Hematopoietic multipotent progenitor cell treated with erythropoietin and hydrocortisone succinate and interleukin-3 and kit ligand, for 17 days (in vitro differentiated cells): Measurements from ENCODE around the gene ANGPTL2.

Experiments used
- DNase-seq: peaks from one replicate; pipeline ENCODE4 v3.0.0-alpha.2; 2015; ENCODE audit warnings: low spot score

Gene ANGPTL2

DNA sequence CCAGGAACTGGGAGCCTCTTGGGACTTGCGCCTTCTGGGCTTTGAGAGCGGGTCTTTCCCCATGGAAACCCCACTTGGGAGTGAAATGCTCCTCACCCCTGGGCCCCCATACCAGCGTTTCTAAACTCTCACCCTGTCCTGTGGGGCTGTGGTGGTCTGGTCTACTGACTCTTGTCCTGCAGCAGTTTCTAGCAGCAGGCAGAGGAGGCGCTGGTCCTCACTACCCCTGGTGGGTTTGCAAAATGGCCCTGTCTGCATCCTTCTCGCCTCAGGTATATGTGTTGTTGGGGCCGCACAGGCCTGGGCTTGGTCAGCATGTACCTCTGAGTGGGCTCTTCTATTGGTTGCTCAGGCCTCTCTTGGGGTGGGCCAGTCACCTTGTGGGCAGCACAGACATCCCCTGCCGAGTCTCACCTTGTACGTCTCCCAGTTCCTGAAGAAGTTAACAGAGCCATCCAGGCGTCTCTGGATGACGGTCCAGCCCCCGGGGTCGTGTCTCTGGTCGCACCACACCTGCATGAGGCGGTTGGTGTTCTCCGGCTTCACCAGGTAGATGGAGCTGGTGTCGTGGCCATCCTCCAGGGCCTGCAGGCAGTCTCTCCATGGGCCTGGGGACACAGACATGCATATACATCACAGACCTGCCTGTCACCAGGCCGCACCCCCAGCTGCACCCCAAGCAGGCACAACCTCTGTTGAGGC, 29.0 kb downstream of the ANGPTL2 start:
- DNase-seq: no peak

DNA sequence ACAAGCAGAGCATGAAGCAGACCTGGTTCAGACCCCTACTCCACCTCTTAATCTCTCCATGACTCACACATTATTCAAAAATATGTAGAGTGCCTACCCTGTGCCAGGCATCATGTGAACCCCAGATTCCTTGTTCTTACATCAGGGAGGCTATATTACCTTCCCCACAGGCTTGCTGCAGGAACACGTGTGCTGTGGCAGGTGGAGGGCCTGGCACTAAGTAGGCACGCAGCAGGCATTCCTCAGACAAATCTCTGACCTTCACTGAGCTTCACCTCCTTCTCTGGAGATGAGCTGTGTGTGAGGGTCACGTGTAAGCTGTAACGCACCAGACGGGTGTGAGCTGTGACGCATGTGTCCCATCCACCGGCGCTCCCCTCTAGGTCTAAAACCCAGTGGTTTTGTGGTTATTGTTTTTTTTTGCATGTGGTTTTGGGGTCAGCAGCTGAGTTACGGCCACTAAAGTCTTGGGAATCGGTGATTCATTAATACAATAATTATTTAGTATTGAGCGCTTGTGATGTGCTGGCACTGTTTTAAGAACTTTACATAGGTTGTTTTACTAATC, 30.3 kb downstream of the ANGPTL2 start:
- no peak for DNase-seq

DNA sequence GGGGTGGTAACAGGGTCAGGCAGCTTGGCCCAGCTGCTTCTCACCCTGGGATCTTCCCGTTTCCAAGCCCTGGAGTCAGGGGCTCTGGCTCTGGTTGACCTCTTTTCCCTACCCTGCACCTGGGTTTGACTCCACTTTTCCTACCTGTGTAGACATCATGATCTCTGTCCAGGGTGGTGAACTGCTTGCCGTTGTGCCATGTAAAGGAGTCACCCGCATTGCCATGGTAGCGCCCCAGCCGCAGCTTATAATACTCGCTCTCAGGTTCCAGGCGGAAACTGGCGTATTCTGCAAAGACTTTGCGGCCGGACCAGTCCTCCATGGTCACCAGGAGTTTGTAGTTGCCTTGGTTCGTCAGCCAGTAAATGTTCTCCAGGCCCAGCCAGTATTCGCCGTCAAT, 30.9 kb downstream of the ANGPTL2 start:
- DNase-seq: no peak

DNA sequence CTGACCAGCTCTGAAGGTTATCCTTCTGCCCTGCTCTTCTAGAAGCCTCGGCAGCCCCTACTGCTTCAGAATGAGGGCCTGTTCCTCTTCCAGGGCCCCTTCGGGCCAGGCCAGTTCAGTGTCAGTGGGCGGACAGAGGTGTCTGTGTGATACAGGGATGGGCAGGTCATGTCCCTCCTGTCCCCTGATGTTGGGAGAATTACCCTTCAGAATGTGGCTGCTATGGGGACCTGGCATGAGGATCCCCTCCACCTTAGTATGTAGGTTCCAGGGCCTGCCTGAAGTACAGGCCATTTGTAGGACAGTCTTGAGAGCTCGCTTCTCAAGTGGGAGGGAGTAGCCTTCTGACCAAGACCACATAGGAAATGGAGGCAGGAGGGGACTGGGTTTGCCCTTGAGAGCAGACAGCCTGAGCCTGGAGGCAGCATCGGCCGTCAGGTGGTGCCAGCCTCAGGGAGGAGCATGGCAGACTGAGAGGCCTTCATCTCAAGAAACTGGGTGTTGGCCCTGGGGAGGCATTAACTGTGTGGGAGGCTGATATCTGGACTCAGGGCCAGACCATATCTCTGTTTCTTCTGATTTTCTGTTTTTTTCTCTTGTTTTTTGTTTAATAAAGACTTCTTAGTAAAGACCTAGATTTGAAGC, 32.0 kb downstream of the ANGPTL2 start:
- no peak for DNase-seq

DNA sequence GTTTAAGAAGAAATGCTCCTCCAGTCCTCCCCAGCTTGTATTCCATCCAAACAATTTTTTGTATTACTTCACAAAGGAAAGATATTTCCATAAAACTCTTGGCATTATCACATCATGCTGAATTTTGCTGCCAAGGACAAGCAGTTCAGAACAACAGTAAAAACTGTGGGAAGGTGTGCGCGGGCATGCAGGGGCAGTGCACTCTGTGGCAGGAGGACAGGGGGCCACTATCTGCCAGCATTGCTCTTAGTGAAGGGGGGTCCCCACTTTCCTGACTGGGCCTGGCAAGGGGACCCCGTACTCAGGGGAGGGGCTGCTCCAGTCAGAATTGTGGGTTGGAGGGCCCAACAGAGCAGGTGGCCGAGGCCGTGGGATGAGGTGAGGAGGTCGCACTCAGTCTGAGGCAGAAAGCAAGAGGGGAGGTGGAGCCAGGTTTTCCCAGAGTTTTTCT, 32.8 kb downstream of the ANGPTL2 start:
- DNase-seq: no peak

DNA sequence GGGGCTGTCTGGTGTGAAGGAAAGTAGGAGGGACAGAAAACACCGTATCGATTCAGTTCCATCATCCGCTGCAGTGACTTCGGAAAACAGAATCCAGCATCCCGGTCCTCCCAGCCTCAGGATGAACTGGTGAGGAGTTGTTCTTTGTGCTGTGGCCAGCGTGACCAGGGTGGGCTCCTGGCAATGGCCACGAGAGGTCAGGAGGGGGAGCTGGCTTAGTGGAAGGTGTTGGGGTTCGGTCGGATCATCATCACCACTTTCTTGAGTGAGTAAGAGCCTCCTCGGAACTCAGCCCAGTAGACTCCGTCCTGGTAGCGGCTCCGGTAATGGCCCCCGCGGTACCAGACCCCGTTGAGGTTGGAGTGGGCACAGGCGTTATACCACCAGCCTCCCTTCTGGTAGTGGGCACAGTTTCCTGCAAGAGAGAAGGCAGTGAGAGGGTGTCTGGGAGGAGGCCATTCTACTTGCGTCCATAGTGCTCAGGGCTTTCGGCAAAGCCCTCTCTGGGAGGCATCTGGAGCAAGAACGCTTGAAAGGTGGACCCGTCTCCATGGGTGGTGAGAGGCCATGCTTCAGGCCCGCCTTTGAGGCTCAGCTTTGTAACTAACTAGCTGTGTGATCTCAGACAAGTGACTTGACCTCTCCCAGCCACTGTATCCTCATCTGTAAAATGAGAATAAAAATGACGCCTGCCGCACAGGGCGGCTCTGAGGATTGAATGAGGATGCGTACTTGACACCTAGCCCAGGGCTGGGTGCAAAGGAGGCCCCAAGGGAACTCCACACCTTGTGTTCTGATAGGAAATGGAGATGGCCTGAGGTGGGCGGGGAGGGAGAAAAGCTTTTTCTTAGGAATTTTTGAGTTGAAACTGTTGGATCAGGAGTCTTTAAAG, 33.5 kb downstream of the ANGPTL2 start:
- DNase-seq: no peak

DNA sequence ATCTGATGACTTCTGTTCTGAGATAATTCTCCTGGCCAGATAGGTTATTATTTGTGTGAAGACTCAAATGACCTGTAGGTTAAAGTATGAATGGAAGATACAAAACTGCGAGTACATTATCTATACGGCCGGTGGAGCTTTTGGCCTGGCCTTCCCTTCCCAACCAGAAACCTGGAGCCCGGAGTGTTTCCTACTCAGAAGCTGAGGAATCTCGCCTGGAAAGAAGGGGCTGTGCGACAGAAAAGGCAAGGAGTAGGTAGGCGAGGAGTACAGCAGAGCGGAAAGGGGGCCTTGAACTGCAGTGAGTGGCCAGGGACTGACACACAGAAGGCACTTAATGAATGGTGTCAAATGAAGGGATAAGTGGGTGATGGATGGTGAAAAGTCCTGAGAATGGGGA, 34.6 kb downstream of the ANGPTL2 start:
- DNase-seq: no peak

DNA sequence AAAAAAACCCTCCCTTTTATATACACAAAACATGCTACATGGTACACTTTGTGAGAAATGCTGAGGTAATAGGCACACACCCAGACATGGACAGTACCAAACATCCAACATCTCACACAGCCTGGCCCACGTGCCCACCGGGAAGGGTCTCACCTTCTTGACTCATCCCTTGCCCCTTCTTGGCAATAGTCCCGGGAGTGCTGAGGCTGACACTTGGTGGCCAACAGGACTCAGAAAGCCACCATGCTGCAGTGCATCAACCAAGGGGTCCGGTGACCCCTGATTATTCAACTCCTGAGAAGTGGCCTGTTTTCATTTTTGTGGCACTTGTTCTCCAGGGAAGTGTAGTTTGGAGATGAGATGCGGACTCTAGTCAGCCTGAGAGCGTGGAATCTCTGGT, 35.0 kb downstream of the ANGPTL2 start:
- DNase-seq: no peak

DNA sequence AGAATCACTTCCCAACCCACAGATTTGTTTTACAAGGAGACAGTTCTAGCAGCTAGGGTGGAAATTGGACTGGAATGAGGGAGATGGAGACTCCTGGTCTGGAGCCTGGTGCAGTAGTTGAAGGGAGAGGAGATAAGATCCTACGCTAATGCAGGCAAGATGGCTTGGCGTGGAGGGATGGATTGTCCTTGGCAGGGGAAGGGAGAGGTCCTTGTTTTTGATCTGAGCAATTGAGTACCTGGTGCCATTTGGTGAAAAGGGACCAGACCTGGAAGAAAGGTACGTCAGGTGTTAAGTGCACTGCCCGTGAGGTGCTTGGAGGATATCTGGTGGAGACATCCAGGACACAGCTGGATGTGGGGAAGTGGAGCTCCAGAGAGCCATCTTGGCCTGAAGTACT, 35.7 kb downstream of the ANGPTL2 start:
- DNase-seq: no peak

DNA sequence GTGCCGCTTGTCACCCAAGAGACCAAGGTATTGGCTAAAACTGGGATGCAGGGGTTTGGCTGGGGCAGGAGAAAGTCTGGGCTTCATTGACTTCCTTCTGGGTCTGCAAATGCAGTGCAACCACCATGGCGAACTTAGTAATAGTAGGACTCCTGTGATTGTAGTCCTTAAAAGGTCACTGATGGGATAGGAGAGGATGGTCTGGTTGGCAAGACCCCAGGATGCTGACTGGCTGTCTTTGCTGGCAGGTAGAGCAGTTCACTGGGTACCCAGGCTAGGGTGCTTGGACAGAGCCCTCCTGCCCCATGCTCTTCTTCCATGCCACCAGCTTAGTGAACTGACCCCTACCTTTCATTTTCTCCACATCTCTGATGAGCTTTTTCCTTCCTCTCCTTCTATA, 37.2 kb downstream of the ANGPTL2 start:
- no peak for DNase-seq

DNA sequence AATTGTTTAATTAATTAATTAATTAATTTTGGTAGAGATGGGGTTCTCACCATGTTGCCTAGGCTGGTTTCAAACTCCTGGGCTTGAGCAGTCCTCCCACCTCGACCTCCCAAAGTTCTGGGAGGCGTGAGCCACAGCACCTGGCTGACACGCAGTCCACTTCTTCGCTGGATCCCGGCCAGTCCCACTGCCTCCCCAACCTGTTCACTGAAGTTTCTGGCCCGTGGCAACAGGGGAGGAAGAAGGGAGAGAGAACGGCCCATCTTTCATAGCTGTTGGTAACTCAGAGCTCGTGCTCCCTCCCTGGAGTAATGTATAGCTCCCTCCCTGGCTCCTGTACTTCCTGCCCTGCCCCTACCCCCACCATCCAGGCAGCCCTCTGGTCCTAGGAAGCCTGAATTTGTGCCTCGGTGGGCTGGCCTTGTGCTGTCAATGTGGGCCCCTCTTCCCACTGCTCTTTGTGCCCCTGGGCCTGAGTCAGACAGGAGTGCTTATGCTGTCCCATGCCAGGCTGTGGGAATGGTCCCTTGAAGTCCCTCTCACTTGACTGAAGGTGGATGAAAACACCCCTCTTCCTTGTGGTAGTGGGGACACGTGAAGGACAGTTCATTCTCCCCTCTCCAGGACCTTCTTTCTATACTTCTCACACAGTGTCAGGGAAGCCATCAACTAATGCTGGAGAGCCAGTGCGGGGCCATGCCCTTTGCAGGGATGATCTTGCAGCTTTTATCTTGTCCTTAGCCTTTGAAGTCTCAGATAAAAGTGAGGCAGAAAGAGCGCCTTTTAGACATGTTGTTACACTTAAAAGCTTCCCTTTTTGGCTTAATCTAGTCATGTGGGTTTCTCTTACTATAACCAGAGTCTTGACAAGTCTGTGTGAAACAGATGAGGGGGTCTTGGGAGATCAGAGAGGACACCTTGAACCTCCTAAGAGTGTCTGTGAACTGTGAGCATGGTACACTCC, 38.1 kb downstream of the ANGPTL2 start:
- no peak for DNase-seq

DNA sequence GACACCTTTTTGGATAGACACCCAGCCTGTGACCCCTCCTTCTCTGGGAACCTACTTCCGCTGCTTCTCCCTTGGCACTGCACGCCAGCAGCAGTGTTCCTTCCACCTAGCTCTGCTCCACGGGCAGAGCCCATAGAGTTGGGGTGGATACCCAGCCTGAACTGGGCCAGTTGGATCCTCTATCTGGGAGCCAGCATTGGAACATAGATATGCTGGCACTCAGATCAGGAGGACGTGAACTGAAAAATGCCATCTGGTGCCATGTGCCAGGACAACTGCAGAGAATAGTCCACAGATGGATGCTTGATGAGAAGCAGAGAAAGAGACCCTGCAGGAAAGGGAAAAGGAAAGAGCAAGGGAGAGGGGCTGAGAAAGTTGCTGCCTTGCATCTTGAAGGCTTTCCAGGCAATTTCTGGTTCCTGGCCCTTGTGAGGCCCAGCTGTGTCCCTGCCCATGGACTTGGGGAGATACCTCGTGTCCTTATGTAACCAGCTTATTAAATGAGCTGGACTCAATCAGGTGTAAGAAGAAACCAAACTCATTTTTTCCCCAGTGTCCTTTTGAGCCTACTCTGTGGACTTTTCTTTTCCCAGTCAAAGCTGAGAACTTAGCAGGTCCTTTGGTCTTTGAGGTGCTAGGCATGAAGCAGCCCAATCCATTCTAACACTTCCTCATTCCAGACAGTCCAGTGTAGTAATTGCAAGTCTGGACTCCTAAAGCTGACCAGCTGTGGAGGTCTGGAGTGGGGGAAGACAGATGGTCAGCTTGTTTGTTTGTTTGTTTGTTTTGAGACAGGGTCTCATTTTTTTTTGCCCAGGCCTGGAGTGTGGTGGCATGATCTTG, 39.1 kb downstream of the ANGPTL2 start:
- no peak for DNase-seq

DNA sequence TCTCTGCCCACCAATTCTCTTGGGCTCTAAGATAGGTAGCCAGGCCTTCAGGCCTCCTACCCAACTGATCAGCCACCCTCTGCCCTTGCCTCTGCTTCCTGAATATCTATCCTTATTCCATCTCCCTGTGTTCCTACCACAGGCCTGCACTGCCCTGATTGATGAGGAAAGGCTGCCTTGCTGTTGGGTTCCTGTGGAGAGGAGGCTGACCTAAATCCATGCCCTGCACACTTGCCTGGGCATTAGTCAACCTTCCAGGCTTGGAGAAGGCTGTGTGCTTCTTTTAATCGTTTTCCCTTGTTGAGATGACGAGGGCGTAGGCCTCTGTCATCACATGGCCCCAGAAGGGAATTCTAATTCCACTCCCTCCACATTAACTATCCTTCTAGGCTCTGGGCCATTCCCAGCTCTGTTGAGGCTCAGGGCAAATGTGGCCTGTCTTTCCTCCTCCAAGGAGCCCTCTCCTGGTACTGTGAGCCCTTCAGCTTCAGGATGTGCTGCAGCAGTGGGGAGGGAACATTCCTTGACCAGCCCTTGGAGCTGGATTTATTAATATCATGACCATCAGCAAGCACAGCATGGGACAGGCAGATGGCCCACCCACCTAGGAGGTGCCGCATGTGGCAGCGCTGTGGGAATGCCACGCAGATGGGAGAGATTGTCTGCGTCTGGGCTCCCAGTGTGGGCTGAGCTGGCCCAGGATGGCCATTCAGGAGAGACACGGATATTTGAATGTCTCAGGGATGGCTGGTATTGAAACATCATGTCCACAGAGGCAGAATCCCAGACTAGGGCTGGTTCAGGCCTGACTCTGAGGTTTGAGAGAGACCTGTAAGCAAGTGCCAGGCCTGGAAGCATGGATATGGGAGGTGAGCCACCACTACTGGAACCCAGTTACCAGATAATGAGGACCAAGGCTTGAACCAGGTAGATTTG, 40.9 kb downstream of the ANGPTL2 start:
- DNase-seq: no peak

DNA sequence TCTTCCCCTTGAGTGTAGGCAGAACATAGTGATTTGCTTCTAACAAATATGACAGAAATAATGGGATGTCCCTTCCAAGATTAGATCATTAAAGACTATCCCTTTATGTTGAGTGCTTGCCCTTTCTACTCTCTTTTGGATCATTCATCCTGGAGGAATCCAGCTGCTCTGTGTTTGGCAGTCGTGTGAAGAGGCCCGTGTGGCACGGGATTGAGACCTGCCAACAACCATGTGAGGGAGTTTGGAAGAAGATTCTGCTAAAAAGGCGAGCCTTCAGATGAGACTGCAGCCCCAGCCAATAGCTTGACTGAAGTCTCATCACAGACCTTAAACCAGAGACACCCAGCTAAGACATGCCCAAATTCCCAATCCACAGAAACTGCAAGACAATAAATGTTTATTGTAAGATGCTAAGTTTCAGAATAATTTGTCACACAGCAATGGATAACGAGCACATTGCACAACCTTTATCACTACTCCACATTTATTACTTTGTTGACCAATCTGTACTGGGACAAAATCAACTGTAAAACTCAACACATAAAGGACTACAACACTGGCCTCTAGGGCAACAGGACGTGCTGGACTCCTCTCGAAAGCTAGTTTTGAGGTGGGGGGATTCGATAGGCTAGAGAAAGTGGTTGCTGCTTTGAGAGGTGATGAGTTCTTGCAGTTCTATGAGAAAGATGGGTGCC, 42.8 kb downstream of the ANGPTL2 start:
- DNase-seq: no peak

DNA sequence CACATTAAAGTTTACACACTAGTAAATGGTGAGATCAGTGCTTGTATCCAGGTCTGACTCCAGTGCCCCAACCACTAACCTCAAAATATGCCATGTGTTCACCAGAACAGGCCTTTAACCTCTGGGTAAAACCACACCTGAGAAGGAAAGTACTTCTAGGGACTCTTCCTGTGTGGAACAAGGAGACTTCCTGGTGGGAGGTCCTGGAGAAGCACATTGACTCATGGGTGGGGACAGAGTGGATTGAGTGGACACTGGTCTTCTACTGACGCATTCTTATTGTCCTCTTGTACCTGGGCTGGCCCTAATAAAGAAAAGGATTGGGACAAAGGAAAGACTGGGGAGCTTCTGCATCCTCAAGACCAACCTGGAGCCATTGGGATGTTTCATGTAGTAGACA, 43.4 kb downstream of the ANGPTL2 start:
- no peak for DNase-seq

DNA sequence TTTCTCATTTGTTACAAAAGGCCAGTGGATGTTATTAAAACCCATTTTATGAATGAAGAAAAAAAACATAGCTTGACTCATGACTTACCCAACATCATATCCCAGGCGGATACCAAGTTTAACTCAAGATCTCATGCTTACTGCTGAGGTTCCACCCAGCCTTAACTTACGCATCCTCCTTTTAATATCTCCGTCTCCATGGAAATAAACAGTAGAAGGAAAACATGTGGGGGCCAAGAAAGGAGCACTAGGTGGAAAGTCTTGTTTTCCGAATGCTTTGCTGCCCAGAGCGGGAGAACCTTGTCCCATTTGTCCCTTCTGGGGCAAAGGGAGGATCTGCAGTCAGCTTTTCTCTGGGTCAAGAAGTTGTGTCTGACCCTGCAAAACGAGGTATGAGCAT, 44.1 kb downstream of the ANGPTL2 start:
- DNase-seq: no peak

DNA sequence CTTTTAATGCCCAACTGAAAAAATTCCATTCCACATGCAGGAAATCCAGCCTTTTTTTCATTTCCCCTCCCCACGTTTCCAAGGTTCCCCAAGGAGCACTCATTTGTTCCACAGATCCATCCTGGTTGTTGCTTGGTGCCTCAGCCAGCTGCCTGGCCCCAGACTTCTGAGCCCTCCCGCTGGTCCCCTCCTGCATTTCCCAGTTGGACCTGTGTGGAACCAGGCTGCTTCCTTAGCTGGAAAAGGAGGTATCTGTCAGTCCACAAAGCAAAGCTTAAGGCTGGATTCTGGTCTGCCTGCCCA, 44.8 kb downstream of the ANGPTL2 start:
- no peak for DNase-seq

DNA sequence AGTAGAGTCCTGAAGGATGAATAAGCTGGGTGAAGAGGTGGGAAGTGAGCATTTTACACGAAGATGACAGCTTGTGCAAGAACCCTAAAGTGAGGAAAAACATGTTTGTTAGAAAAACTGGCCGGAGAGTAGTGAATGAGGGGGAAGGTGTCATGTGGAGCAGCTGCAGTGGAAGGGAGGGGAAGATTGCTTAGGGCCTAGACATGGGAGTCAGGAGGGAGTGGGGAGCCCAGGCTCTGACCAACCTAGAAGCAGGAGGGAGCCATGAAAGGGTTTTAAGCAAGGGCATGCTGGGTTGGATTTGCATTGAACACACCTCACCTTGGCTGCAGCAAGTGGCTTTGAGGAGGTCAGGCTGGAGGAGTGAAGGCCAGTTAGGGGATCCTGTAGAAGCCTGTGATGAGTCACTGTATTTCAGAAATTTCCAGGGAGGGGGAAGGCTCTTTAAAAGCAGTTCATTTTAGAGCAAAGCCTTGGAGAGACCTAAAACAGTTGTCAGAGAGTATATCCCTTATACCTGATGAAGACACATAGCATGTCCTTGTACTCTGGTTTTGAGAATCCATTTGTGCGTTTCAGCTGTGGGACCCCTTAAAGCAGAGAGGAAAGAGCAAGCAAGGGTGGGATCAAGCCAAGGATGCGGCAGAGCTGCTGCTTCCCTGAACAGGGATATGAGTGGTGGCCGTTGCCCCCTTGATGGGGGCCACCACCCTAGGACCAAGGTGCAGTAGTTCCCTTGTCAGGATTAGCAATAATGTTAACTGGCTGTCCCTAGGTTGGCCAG, 45.4 kb downstream of the ANGPTL2 start:
- DNase-seq: no peak
